Retinal pigment epithelial cell (primary cell): ENCODE results near the gene SLC17A7.

Source experiments
- DNase-seq: peaks from one replicate; pipeline ENCODE4 v3.0.0-alpha.2; 2010; ENCODE audit warnings: low read depth
- H3K4me3 ChIP-seq: 2 replicates; pipeline ENCODE4 v1.5.1; 2011; ENCODE audit warnings: mild to moderate bottlenecking, low read length, control low read depth, moderate library complexity
- TF ChIP-seq, protein P1 (sequence below): conservative IDR thresholded peaks from 2 replicates; pipeline ENCODE4 v1.5.1; 2011; ENCODE audit warnings: low read depth, low read length, control low read depth, inconsistent platforms

The SLC17A7 gene

DNA sequence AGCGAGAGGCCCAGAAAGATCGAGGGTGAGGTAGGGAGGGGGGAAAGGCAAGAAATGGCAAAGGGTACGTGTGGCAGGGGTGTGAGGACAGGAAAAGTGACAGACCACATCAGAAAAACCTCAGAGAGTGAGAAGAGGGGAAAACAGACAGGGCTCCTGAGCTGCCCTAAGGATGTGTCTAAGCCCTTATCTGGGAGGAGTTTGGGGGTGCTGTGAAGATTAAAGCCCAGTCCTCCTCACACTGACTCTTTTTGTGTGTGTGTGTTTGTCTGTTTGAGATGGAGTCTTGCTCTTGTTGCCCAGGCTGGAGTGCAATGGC lies 17.4 kb downstream of the SLC17A7 start:
- H3K4me3 ChIP-seq: no peak overlapping the region

DNA sequence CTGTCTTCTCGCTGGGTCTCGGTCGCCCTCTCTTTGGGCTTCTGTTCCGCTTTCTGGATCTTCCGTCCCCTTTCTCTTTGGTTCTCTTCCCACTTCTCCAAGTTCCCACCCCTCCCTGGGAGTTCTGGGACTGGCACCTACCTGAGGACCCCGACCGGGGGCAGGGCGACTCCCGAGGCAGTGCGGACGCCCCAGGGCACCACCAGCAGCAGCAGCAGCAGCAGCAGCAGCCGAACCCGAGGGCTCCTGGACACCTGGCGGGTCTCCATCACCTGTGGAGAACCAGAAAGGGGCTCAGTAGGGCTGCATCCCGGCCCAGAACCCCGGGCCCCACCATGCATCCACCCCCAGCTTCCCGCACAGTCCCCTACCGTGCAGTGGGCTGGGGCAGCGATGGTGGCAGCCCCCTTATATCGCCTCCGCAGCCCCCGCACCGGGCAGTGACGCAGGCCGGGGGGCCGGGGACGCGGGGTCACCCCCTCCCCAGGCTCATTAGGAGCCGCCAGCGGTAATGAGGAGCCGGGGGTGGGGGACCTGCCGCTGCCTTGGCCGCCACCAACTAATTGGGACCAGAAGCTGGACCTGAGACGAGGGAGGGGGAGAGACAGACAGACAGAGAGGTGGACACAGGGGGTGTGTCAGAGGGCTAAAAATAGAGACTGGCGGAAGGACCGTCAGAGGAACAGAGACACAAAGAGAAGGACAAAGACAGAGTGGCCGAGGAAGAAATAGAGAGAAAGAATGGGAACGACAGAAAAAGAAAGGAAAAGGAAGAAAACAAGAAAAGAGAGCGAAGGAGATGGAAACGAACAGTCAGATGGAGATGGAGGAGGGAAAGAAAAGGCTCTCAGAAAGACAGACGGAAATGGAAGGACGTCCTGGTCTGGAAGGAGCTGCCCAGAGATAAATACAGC lies 18.0 kb downstream of the SLC17A7 start, which contains the start of gene PTH2:
PTH2 (minus strand) TSS at position 371 of the 914 bp plus-strand sequence; CDS start at position 269, 102 bp downstream.
- H3K4me3 ChIP-seq: no peak within 1 kb of the TSS
- TF ChIP-seq, protein P1, sequence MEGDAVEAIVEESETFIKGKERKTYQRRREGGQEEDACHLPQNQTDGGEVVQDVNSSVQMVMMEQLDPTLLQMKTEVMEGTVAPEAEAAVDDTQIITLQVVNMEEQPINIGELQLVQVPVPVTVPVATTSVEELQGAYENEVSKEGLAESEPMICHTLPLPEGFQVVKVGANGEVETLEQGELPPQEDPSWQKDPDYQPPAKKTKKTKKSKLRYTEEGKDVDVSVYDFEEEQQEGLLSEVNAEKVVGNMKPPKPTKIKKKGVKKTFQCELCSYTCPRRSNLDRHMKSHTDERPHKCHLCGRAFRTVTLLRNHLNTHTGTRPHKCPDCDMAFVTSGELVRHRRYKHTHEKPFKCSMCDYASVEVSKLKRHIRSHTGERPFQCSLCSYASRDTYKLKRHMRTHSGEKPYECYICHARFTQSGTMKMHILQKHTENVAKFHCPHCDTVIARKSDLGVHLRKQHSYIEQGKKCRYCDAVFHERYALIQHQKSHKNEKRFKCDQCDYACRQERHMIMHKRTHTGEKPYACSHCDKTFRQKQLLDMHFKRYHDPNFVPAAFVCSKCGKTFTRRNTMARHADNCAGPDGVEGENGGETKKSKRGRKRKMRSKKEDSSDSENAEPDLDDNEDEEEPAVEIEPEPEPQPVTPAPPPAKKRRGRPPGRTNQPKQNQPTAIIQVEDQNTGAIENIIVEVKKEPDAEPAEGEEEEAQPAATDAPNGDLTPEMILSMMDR: no peak
- no peak for DNase-seq

More for the DNA sequence above, 17.4 kb downstream of the SLC17A7 start:
- TF ChIP-seq, protein P1: no peak
- DNase-seq: no peak

DNA sequence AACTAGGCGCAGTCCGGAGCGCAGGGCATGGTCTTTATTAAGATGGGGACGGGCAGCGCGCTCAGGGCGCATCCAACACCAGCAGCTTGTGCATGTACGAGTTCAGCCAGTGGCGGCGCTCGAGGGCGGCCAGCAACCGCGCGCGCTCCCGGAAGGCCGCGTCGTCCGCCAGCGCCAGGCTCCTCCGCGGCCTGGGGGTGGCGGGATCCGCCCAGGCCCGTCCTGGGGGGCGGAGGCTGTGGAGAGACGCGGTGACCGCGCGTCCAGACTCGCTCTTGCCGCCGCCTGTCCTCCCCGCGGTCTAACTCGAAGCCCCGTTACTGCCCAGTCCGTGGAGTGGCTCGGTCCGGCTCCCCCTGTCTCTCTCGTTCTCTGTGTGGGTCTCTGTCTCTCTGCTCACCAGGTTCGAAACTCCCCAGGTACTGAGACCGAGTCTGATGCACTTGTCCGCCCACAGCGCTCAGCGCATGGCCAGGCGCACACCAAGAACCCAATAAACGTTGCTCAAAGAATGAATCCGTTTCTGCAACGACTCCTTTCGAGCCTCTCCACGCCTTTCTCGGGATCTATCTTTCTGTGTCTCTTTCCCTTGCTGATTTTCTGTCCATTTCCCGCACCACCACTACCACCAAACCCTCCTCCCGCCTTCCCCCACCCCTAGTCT lies 18.8 kb downstream of the SLC17A7 start:
- DNase-seq: no peak

DNA sequence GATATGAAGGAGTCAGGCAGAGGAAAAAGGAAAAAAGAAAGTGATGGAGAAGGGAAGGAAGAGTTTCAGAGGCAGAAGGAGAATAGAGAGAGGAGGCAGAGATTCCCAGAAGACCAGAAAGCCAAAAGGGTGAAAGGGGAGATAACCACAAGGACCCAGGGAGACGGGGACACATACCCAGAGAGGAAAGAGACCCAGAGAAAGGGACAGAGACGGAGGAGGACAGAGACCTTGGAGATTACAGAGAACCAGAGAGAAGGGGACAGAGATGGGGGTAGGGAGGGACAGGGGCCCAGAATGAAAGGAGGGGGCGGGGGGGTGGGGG lies 19.5 kb downstream of the SLC17A7 start:
- no peak for DNase-seq
- no peak overlapping the region for H3K4me3 ChIP-seq
- TF ChIP-seq, protein P1: no peak

More for the DNA sequence above, 18.8 kb downstream of the SLC17A7 start:
- no peak overlapping the region for H3K4me3 ChIP-seq
- TF ChIP-seq, protein P1: peak; percentile 31

DNA sequence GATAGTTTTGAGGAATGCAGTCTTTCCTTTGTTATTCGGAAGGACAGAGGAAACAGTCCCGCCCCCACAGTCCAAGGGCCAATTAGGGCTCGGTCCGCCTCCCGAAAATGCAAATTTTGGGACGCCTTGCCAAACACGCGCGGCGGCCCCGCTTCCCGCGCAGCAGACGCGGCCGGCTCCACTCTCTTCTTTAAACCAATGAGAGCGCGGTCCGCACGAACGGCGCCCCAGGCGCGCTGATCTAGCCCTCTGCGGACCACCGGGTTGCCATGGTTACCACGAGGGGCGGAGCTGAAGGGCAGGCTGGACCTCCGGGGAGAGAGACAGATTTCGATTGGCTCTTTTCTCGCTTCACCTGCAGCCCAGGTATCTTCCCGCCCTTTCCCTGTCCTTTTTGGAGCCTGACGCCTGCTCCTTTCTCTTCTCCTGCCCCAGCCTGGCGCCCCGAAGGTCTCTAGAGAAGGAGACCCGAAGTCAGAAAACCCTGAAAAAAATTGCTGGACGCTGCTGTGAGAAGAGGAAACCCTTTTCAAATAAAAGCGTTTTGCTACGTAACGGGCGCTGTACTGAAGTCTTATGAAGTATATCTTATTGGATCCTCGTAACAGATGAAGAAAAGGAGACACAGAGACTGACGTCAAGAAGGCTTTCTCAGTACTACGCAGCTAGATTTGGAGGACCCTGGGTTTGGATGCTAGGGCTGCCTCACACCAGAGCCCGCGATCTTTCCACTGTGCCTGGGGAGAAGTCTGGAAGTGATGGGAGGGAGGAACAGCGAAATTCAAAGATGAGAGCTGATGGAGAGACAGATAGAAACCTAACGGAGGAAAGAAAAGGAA lies 20.1 kb downstream of the SLC17A7 start:
- H3K4me3 ChIP-seq: peak overlapping the region; percentile 12
- no peak for DNase-seq
- TF ChIP-seq, protein P1: no peak

DNA sequence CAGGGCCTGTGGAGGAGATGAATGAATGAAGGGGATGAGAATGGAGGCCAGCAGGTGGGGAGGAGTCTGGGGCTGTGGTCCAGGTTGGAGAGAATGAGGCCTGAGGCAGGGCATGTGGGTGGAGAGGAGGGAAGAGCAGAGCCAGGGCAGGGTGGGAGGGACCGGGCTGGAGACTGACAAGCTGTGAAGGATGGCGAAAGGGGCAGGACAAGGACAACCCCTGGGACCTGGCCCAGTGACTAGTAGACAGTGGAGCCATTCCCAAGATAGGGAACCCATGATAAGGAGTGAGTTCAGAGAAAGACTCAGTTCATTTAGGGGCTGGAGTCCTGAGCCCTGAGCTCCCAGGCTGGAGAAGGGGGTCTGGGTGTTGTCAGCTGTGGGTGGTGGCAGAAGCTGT lies 21.1 kb downstream of the SLC17A7 start:
- TF ChIP-seq, protein P1: no peak
- no peak for DNase-seq
- no peak overlapping the region for H3K4me3 ChIP-seq
